Measurements from ENCODE around the gene WDFY1. TPM values are rescaled to one million over a fixed set of nuclear protein-coding genes. Genes with fewer than 3 reads are reported as not detected.

Gene WDFY1
- total RNA-seq, 4 donors from 2014 or later = 19.4 to 29.2 (median 24.7) TPM

- H3K27me3 ChIP-seq = no peaks in the 10 kb centered on the region
- no peaks in the 10 kb centered on the region for H3K36me3 ChIP-seq
- intact Hi-C loops (cut with DNase I) = no loop called here
- TF ChIP-seq CTCF (IDR thresholded peaks at IDR 0.05) (no peak), POLR2AphosphoS5 (IDR thresholded peaks at IDR 0.05) (no peak), EP300 (IDR thresholded peaks at IDR 0.05) (no peak), POLR2A (IDR thresholded peaks at IDR 0.05; ENCODE audit: low read depth) (no peak)
- no peak overlapping the region for H3K27ac ChIP-seq (replicated peaks in 1 of 4)
- no peak overlapping the region for H3K4me3 ChIP-seq
- peaks cover 28 to 43% (median 33%) of the 10 kb centered on the region in 4 donors for H3K4me1 ChIP-seq
- peaks cover 0 to 9% (median 4%) of the 10 kb centered on the region in 4 donors for H3K9me3 ChIP-seq
- 91% methylated on average over 7 of the region's 7 CpGs for WGBS
- DNase-seq (ENCODE audit: extremely low spot score) = no peak
These were observed 16.8 kb downstream of the WDFY1 start for GRCh38 chr2:223928113-223929006.

- TF ChIP-seq CTCF (IDR thresholded peaks at IDR 0.05) (no peak), EP300 (IDR thresholded peaks at IDR 0.05) (no peak), POLR2A (IDR thresholded peaks at IDR 0.05; ENCODE audit: low read depth) (no peak), POLR2AphosphoS5 (IDR thresholded peaks at IDR 0.05) (no peak)
- no peak for DNase-seq (ENCODE audit: extremely low spot score)
- WGBS = 93% methylated on average over 3 of the region's 3 CpGs
- Histone ChIP-seq H3K27me3 (no peaks in the 10 kb centered on the region), H3K36me3 (no peaks in the 10 kb centered on the region), H3K27ac (replicated peaks in 1 of 4) (no peak overlapping the region), H3K4me3 (no peak overlapping the region), H3K4me1 (peaks cover under 1 to 34% (median 6%) of the 10 kb centered on the region in 4 donors), H3K9me3 (peaks cover 0 to 9% (median 4%) of the 10 kb centered on the region in 4 donors)
- intact Hi-C loops (cut with DNase I) = no loop called here
These were observed 20.0 kb downstream of the WDFY1 start for GRCh38 chr2:223925106-223925505.

GRCh38 chr2:223923976-223924375 is 21.2 kb downstream of the WDFY1 start:
- no peak for DNase-seq (ENCODE audit: extremely low spot score)
- Histone ChIP-seq H3K36me3 (no peaks in the 10 kb centered on the region), H3K27ac (replicated peaks in 1 of 4) (no peak overlapping the region), H3K4me1 (peaks cover 0 to 35% (median 9%) of the 10 kb centered on the region in 4 donors), H3K27me3 (no peaks in the 10 kb centered on the region), H3K9me3 (peaks cover 0 to 9% (median 4%) of the 10 kb centered on the region in 4 donors), H3K4me3 (no peak overlapping the region)
- intact Hi-C loops (cut with DNase I) = no loop called here
- 76% methylated on average over 2 of the region's 2 CpGs for WGBS
- no peak for TF ChIP-seq POLR2AphosphoS5 (IDR thresholded peaks at IDR 0.05)
- no peak for TF ChIP-seq POLR2A (IDR thresholded peaks at IDR 0.05; ENCODE audit: low read depth)
- TF ChIP-seq EP300 (IDR thresholded peaks at IDR 0.05) = no peak
- no peak for TF ChIP-seq CTCF (IDR thresholded peaks at IDR 0.05)

- 82% methylated on average over 3 of the region's 3 CpGs for WGBS
- no peak overlapping the region for H3K27ac ChIP-seq (replicated peaks in 1 of 4)
- H3K9me3 ChIP-seq = peaks cover 0 to 9% (median 3%) of the 10 kb centered on the region in 4 donors
- peaks cover 0 to 40% (median 15%) of the 10 kb centered on the region in 4 donors for H3K4me1 ChIP-seq
- TF ChIP-seq CTCF (IDR thresholded peaks at IDR 0.05) (no peak), EP300 (IDR thresholded peaks at IDR 0.05) (no peak), POLR2A (IDR thresholded peaks at IDR 0.05; ENCODE audit: low read depth) (no peak), POLR2AphosphoS5 (IDR thresholded peaks at IDR 0.05) (no peak)
- no peaks in the 10 kb centered on the region for H3K27me3 ChIP-seq
- H3K4me3 ChIP-seq = no peak overlapping the region
- H3K36me3 ChIP-seq = peaks cover 0 to 5% (median 5%) of the 10 kb centered on the region in 4 donors
- DNase-seq (ENCODE audit: extremely low spot score) = no peak
- intact Hi-C loops (cut with DNase I) = no loop called here
These were observed 22.8 kb downstream of the WDFY1 start for GRCh38 chr2:223922308-223922707.

Measured in esophagus muscularis mucosa (tissue), 4 donors.